ENCODE measurements around the gene EPC1.

EPC1 gene

GRCh38 chr10:32338262-32338661 is 8.7 kb downstream of the EPC1 start:
- H3K27me3 ChIP-seq, result no peaks in the 10 kb centered on the region
- no peak for TF ChIP-seq CTCF (IDR thresholded peaks at IDR 0.05)
- no peak overlapping the region for H3K4me3 ChIP-seq (ENCODE audit: low read depth in 1 of 2, low read length in 1 of 2)
- no peaks in the 10 kb centered on the region for H3K9me3 ChIP-seq
- H3K27ac ChIP-seq, result no peak overlapping the region
- H3K4me1 ChIP-seq (ENCODE audit: control insufficient read depth in 1 of 2, insufficient read depth in 1 of 2, low read depth in 1 of 2, low read length in 1 of 2), result peaks cover 0 to 17% of the 10 kb centered on the region in 2 experiments
- no peaks in the 10 kb centered on the region for H3K36me3 ChIP-seq

GRCh38 chr10:32337350-32337749 is 9.6 kb downstream of the EPC1 start:
- Histone ChIP-seq H3K36me3 (no peaks in the 10 kb centered on the region), H3K9me3 (no peaks in the 10 kb centered on the region), H3K27ac (no peak overlapping the region), H3K27me3 (no peaks in the 10 kb centered on the region), H3K4me3 (ENCODE audit: low read depth in 1 of 2, low read length in 1 of 2) (no peak overlapping the region), H3K4me1 (ENCODE audit: control insufficient read depth in 1 of 2, insufficient read depth in 1 of 2, low read depth in 1 of 2, low read length in 1 of 2) (peaks cover 0 to 12% of the 10 kb centered on the region in 2 experiments)
- no peak for TF ChIP-seq CTCF (IDR thresholded peaks at IDR 0.05)

- no peak overlapping the region for H3K27ac ChIP-seq
- H3K27me3 ChIP-seq, result no peaks in the 10 kb centered on the region
- TF ChIP-seq CTCF (IDR thresholded peaks at IDR 0.05), result no peak
- H3K36me3 ChIP-seq, result no peaks in the 10 kb centered on the region
- no peak overlapping the region for H3K4me3 ChIP-seq (ENCODE audit: low read depth in 1 of 2, low read length in 1 of 2)
- no peaks in the 10 kb centered on the region for H3K9me3 ChIP-seq
- peaks cover 19 to 20% of the 10 kb centered on the region in 2 experiments for H3K4me1 ChIP-seq (ENCODE audit: control insufficient read depth in 1 of 2, insufficient read depth in 1 of 2, low read depth in 1 of 2, low read length in 1 of 2)
Measured at GRCh38 chr10:32333849-32334248, 13.1 kb downstream of the EPC1 start.

GRCh38 chr10:32332299-32332750 is 14.6 kb downstream of the EPC1 start:
- no peaks in the 10 kb centered on the region for H3K27me3 ChIP-seq
- no peaks in the 10 kb centered on the region for H3K9me3 ChIP-seq
- no peak overlapping the region for H3K27ac ChIP-seq
- H3K4me1 ChIP-seq (ENCODE audit: control insufficient read depth in 1 of 2, insufficient read depth in 1 of 2, low read depth in 1 of 2, low read length in 1 of 2), result peaks cover 34 to 35% of the 10 kb centered on the region in 2 experiments
- no peak overlapping the region for H3K4me3 ChIP-seq (ENCODE audit: low read depth in 1 of 2, low read length in 1 of 2)
- TF ChIP-seq CTCF (IDR thresholded peaks at IDR 0.05), result no peak
- H3K36me3 ChIP-seq, result no peaks in the 10 kb centered on the region

- H3K27me3 ChIP-seq, result no peaks in the 10 kb centered on the region
- H3K4me1 ChIP-seq (ENCODE audit: control insufficient read depth in 1 of 2, insufficient read depth in 1 of 2, low read depth in 1 of 2, low read length in 1 of 2), result peaks cover 40 to 41% of the 10 kb centered on the region in 2 experiments
- H3K27ac ChIP-seq, result no peak overlapping the region
- no peaks in the 10 kb centered on the region for H3K9me3 ChIP-seq
- H3K36me3 ChIP-seq, result no peaks in the 10 kb centered on the region
- no peak overlapping the region for H3K4me3 ChIP-seq (ENCODE audit: low read depth in 1 of 2, low read length in 1 of 2)
- no peak for TF ChIP-seq CTCF (IDR thresholded peaks at IDR 0.05)
Measured at GRCh38 chr10:32331606-32332005, 15.4 kb downstream of the EPC1 start.

GRCh38 chr10:32330214-32330613 is 16.7 kb downstream of the EPC1 start:
- H3K9me3 ChIP-seq, result no peaks in the 10 kb centered on the region
- H3K27me3 ChIP-seq, result no peaks in the 10 kb centered on the region
- H3K4me3 ChIP-seq (ENCODE audit: low read depth in 1 of 2, low read length in 1 of 2), result no peak overlapping the region
- no peak for TF ChIP-seq CTCF (IDR thresholded peaks at IDR 0.05)
- H3K4me1 ChIP-seq (ENCODE audit: control insufficient read depth in 1 of 2, insufficient read depth in 1 of 2, low read depth in 1 of 2, low read length in 1 of 2), result peaks cover 43 to 52% of the 10 kb centered on the region in 2 experiments
- H3K36me3 ChIP-seq, result no peaks in the 10 kb centered on the region
- H3K27ac ChIP-seq, result peak overlapping the region; percentile 36
